ENCODE results near the gene NISCH.

Gene NISCH

GRCh38 chr3:52455283-52456168 lies at the start of gene NISCH:
Gene NISCH, plus strand, starts transcription at chr3:52455604. Its CDS starts 38 bp downstream, at chr3:52455642.
- peak; percentile 97 for DNase-seq

GRCh38 chr3:52406231-52406661 lies 49.2 kb upstream of the NISCH start:
- no peak for DNase-seq

GRCh38 chr3:52406791-52407510 lies 48.5 kb upstream of the NISCH start:
- no peak for DNase-seq

GRCh38 chr3:52407779-52408178 lies 47.6 kb upstream of the NISCH start:
- DNase-seq, result no peak

- DNase-seq, result no peak
Measured at GRCh38 chr3:52408466-52408865, 46.9 kb upstream of the NISCH start.

- DNase-seq, result no peak
Measured at GRCh38 chr3:52415800-52416199, 39.6 kb upstream of the NISCH start.

GRCh38 chr3:52420388-52420787 lies 35.0 kb upstream of the NISCH start:
- no peak for DNase-seq

- DNase-seq, result no peak
Measured at GRCh38 chr3:52422669-52423068, 32.7 kb upstream of the NISCH start.

- DNase-seq, result no peak
Measured at GRCh38 chr3:52423173-52423572, 32.2 kb upstream of the NISCH start.

GRCh38 chr3:52428151-52429005 lies 27.0 kb upstream of the NISCH start:
- DNase-seq, result peak; percentile 59

GRCh38 chr3:52429031-52429430 lies 26.4 kb upstream of the NISCH start:
- no peak for DNase-seq

- no peak for DNase-seq
Measured at GRCh38 chr3:52429779-52430415, 25.5 kb upstream of the NISCH start.

GRCh38 chr3:52430416-52430810 lies 25.0 kb upstream of the NISCH start:
- no peak for DNase-seq

- DNase-seq, result no peak
Measured at GRCh38 chr3:52431459-52432223, 23.8 kb upstream of the NISCH start.

- DNase-seq, result no peak
Measured at GRCh38 chr3:52432225-52432624, 23.2 kb upstream of the NISCH start.

GRCh38 chr3:52432691-52433141 lies 22.7 kb upstream of the NISCH start:
- DNase-seq, result no peak

- DNase-seq, result no peak
Measured at GRCh38 chr3:52433328-52433995, 21.9 kb upstream of the NISCH start.

GRCh38 chr3:52433996-52434479 lies 21.4 kb upstream of the NISCH start:
- DNase-seq, result no peak

- no peak for DNase-seq
Measured at GRCh38 chr3:52434491-52435115, 20.8 kb upstream of the NISCH start.
